ENCODE measurements around the gene SAMD5.

SAMD5 gene

GRCh38 chr6:147559006-147559405, 50.5 kb downstream of the SAMD5 start:
- H3K27me3 ChIP-seq (ENCODE audit: low read length): no peaks in the 10 kb centered on the region
- no peaks in the 10 kb centered on the region for H3F3A ChIP-seq (ENCODE audit: insufficient read depth)
- H2AFZ ChIP-seq (ENCODE audit: low read depth, low read length, severe bottlenecking): no peak overlapping the region
- TF ChIP-seq EZH2phosphoT487 (conservative IDR thresholded peaks at IDR 0.05; ENCODE audit: low read length): no peak
- no peak for TF ChIP-seq CTCF (IDR thresholded peaks at IDR 0.05; ENCODE audit: insufficient read depth, low read length, poor library complexity, severe bottlenecking)
- H3K36me3 ChIP-seq (ENCODE audit: low read length): no peaks in the 10 kb centered on the region
- H3K9me3 ChIP-seq (ENCODE audit: insufficient read depth, low read length): no peaks in the 10 kb centered on the region
- no peak overlapping the region for H3K9ac ChIP-seq (ENCODE audit: low read length)
- no peaks in the 10 kb centered on the region for H3K79me2 ChIP-seq (ENCODE audit: insufficient read depth, low read length)
- no peak overlapping the region for H3K4me3 ChIP-seq (ENCODE audit: insufficient read depth, low read length, poor library complexity, severe bottlenecking)
- no peaks in the 10 kb centered on the region for H4K20me1 ChIP-seq (ENCODE audit: low read depth, low read length)
- H3K9me2 ChIP-seq (replicated peaks; ENCODE audit: insufficient read depth, low read length): no peaks in the 10 kb centered on the region
- no peak overlapping the region for H3K4me2 ChIP-seq (ENCODE audit: low read depth, low read length, poor library complexity, severe bottlenecking)
- H3K27ac ChIP-seq (ENCODE audit: low read depth, low read length): no peak overlapping the region

- no peak overlapping the region for H3K4me2 ChIP-seq (ENCODE audit: low read depth, low read length, poor library complexity, severe bottlenecking)
These were observed 52.2 kb downstream of the SAMD5 start for GRCh38 chr6:147560670-147561069.

DNA sequence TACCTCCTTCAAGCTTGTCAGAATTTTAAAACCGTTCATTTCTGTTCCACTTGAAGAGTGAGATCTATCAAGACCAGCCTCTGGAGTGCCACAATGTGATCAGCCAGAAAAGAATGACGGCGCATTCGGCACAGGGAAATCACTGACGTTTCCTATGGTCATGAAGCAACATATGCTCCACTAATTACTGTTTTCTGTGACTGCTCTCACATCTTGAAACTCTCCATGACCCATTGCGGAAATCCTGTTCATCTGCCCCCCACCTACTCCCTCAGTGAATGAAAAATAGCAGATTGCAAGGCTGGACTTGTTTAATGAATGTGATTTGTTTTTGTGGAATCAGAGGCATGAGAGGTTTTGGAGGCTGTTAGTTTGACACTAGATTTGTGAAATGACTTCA, 53.2 kb downstream of the SAMD5 start:
- Histone ChIP-seq H3K9ac (ENCODE audit: low read length) (no peak overlapping the region), H3K9me2 (replicated peaks; ENCODE audit: insufficient read depth, low read length) (no peaks in the 10 kb centered on the region), H3K79me2 (ENCODE audit: insufficient read depth, low read length) (no peaks in the 10 kb centered on the region), H2AFZ (ENCODE audit: low read depth, low read length, severe bottlenecking) (no peak overlapping the region), H3K9me3 (ENCODE audit: insufficient read depth, low read length) (no peaks in the 10 kb centered on the region), H3K36me3 (ENCODE audit: low read length) (no peaks in the 10 kb centered on the region; the same call in 1 of the 2 replicates), H3K4me3 (ENCODE audit: insufficient read depth, low read length, poor library complexity, severe bottlenecking) (no peak overlapping the region), H3F3A (ENCODE audit: insufficient read depth) (no peaks in the 10 kb centered on the region), H3K27ac (ENCODE audit: low read depth, low read length) (no peak overlapping the region), H4K20me1 (ENCODE audit: low read depth, low read length) (no peaks in the 10 kb centered on the region), H3K4me2 (ENCODE audit: low read depth, low read length, poor library complexity, severe bottlenecking) (no peak overlapping the region), H3K27me3 (ENCODE audit: low read length) (no peaks in the 10 kb centered on the region)
- TF ChIP-seq EZH2phosphoT487 (conservative IDR thresholded peaks at IDR 0.05; ENCODE audit: low read length): no peak
- no peak for TF ChIP-seq CTCF (IDR thresholded peaks at IDR 0.05; ENCODE audit: insufficient read depth, low read length, poor library complexity, severe bottlenecking)

More at GRCh38 chr6:147560670-147561069, 52.2 kb downstream of the SAMD5 start:
- H3K79me2 ChIP-seq (ENCODE audit: insufficient read depth, low read length): no peaks in the 10 kb centered on the region
- no peaks in the 10 kb centered on the region for H3K36me3 ChIP-seq (ENCODE audit: low read length)
- H3K9me3 ChIP-seq (ENCODE audit: insufficient read depth, low read length): no peaks in the 10 kb centered on the region
- no peak overlapping the region for H3K4me3 ChIP-seq (ENCODE audit: insufficient read depth, low read length, poor library complexity, severe bottlenecking)
- no peak overlapping the region for H2AFZ ChIP-seq (ENCODE audit: low read depth, low read length, severe bottlenecking)
- H3F3A ChIP-seq (ENCODE audit: insufficient read depth): no peaks in the 10 kb centered on the region
- H3K27ac ChIP-seq (ENCODE audit: low read depth, low read length): no peak overlapping the region
- H4K20me1 ChIP-seq (ENCODE audit: low read depth, low read length): no peaks in the 10 kb centered on the region
- TF ChIP-seq EZH2phosphoT487 (conservative IDR thresholded peaks at IDR 0.05; ENCODE audit: low read length): no peak
- TF ChIP-seq CTCF (IDR thresholded peaks at IDR 0.05; ENCODE audit: insufficient read depth, low read length, poor library complexity, severe bottlenecking): no peak
- H3K9me2 ChIP-seq (replicated peaks; ENCODE audit: insufficient read depth, low read length): no peaks in the 10 kb centered on the region
- H3K27me3 ChIP-seq (ENCODE audit: low read length): no peaks in the 10 kb centered on the region
- no peak overlapping the region for H3K9ac ChIP-seq (ENCODE audit: low read length)
